ENCODE measurements around the gene KHDC1L. TPM values are rescaled to one million over a fixed set of nuclear protein-coding genes. Genes with fewer than 3 reads are reported as not detected.

Gene KHDC1L
- total and polyA plus RNA-seq, 2 experiments from 2014 or later = not detected

DNA sequence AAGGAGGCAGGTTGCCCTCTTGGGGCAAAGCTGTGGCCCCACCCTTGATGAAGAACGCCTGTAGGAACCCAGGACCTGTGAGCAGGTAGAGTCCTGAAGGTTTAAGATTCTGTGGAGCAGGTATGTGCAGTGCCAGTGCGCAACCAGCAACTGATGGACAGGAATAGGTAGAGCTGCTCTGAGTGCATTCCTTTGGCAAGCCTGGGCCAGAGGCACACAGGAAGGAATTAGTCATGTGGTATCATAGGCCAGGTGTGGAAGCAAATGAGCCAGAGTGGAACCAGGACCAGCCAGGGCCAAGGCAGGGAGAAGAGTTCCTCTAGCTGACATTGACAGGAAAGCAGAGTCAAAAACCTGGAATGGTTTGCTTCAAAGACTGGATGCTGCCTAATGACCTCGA lies 39.1 kb upstream of the KHDC1L start (continued):
- TF ChIP-seq, protein P1, sequence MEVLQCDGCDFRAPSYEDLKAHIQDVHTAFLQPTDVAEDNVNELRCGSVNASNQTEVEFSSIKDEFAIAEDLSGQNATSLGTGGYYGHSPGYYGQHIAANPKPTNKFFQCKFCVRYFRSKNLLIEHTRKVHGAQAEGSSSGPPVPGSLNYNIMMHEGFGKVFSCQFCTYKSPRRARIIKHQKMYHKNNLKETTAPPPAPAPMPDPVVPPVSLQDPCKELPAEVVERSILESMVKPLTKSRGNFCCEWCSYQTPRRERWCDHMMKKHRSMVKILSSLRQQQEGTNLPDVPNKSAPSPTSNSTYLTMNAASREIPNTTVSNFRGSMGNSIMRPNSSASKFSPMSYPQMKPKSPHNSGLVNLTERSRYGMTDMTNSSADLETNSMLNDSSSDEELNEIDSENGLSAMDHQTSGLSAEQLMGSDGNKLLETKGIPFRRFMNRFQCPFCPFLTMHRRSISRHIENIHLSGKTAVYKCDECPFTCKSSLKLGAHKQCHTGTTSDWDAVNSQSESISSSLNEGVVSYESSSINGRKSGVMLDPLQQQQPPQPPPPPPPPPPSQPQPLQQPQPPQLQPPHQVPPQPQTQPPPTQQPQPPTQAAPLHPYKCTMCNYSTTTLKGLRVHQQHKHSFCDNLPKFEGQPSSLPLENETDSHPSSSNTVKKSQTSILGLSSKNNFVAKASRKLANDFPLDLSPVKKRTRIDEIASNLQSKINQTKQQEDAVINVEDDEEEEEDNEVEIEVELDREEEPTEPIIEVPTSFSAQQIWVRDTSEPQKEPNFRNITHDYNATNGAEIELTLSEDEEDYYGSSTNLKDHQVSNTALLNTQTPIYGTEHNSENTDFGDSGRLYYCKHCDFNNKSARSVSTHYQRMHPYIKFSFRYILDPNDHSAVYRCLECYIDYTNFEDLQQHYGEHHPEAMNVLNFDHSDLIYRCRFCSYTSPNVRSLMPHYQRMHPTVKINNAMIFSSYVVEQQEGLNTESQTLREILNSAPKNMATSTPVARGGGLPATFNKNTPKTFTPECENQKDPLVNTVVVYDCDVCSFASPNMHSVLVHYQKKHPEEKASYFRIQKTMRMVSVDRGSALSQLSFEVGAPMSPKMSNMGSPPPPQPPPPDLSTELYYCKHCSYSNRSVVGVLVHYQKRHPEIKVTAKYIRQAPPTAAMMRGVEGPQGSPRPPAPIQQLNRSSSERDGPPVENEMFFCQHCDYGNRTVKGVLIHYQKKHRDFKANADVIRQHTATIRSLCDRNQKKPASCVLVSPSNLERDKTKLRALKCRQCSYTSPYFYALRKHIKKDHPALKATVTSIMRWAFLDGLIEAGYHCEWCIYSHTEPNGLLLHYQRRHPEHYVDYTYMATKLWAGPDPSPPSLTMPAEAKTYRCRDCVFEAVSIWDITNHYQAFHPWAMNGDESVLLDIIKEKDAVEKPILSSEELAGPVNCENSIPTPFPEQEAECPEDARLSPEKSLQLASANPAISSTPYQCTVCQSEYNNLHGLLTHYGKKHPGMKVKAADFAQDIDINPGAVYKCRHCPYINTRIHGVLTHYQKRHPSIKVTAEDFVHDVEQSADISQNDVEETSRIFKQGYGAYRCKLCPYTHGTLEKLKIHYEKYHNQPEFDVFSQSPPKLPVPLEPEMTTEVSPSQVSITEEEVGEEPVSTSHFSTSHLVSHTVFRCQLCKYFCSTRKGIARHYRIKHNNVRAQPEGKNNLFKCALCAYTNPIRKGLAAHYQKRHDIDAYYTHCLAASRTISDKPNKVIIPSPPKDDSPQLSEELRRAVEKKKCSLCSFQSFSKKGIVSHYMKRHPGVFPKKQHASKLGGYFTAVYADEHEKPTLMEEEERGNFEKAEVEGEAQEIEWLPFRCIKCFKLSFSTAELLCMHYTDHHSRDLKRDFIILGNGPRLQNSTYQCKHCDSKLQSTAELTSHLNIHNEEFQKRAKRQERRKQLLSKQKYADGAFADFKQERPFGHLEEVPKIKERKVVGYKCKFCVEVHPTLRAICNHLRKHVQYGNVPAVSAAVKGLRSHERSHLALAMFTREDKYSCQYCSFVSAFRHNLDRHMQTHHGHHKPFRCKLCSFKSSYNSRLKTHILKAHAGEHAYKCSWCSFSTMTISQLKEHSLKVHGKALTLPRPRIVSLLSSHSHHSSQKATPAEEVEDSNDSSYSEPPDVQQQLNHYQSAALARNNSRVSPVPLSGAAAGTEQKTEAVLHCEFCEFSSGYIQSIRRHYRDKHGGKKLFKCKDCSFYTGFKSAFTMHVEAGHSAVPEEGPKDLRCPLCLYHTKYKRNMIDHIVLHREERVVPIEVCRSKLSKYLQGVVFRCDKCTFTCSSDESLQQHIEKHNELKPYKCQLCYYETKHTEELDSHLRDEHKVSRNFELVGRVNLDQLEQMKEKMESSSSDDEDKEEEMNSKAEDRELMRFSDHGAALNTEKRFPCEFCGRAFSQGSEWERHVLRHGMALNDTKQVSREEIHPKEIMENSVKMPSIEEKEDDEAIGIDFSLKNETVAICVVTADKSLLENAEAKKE (CRISPR knock-in tag; IDR thresholded peaks at IDR 0.05) = no peak
- TF ChIP-seq, protein P2, sequence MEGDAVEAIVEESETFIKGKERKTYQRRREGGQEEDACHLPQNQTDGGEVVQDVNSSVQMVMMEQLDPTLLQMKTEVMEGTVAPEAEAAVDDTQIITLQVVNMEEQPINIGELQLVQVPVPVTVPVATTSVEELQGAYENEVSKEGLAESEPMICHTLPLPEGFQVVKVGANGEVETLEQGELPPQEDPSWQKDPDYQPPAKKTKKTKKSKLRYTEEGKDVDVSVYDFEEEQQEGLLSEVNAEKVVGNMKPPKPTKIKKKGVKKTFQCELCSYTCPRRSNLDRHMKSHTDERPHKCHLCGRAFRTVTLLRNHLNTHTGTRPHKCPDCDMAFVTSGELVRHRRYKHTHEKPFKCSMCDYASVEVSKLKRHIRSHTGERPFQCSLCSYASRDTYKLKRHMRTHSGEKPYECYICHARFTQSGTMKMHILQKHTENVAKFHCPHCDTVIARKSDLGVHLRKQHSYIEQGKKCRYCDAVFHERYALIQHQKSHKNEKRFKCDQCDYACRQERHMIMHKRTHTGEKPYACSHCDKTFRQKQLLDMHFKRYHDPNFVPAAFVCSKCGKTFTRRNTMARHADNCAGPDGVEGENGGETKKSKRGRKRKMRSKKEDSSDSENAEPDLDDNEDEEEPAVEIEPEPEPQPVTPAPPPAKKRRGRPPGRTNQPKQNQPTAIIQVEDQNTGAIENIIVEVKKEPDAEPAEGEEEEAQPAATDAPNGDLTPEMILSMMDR (conservative IDR thresholded peaks at IDR 0.05; ENCODE audit: low read depth in 2 of 2) = no peak
- TF ChIP-seq ZNF114 (CRISPR knock-in tag; IDR thresholded peaks at IDR 0.05) = no peak

DNA sequence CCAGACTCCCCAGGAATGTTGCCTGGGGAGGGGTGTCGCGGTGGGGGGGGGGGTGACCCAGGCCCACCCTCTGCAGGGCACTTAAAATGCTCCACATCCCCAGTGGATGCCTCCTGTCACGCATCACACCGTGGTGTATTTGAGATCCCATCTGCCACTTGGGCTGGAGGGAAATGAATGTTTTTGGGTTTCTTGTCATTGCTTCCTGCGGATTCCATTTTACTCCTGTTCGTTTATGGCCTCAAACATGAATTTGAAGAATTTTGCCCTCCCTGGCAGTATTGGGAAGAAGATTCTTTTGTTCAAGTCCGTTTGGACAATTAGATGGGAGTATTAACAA lies 38.2 kb upstream of the KHDC1L start:
- Histone ChIP-seq H3K4me2 (peak overlapping the region; percentile 77), H3K9me2 (ENCODE audit: insufficient read depth) (no peaks in the 10 kb centered on the region), H3K27me3 (ENCODE audit: insufficient read depth) (no peaks in the 10 kb centered on the region), H3K4me3 (peak overlapping the region; percentile 75), H3K36me3 (ENCODE audit: insufficient read depth) (no peaks in the 10 kb centered on the region), H2AFZ (peak overlapping the region; percentile 96), H3K4me1 (ENCODE audit: insufficient read depth) (peaks cover 21% of the 10 kb centered on the region), H3F3A (replicated peaks; ENCODE audit: low read depth) (no peaks in the 10 kb centered on the region), H3K79me2 (replicated peaks; ENCODE audit: insufficient read depth) (peaks cover 20% of the 10 kb centered on the region; the same call in 1 of the 2 replicates), H3K27ac (ENCODE audit: low read depth) (no peak overlapping the region), H4K20me1 (replicated peaks; ENCODE audit: insufficient read depth) (peaks cover 4% of the 10 kb centered on the region; the same call in 1 of the 2 replicates)
- ATAC-seq (peak; percentile 5; the same call in 2 of the 3 replicates), DNase-seq (ENCODE audit: low spot score) (no peak)
- peaks cover 12% of the 10 kb centered on the region for H3K27me3 Mint-ChIP-seq (ENCODE audit: insufficient read depth, low read depth, poor library complexity)
- H3K4me3 Mint-ChIP-seq = peak overlapping the region; percentile 75
- H3K9me3 Mint-ChIP-seq = no peaks in the 10 kb centered on the region
- no peak overlapping the region for H3K27ac Mint-ChIP-seq
- H3K4me1 Mint-ChIP-seq = peaks cover 22% of the 10 kb centered on the region
- H3K36me3 Mint-ChIP-seq (ENCODE audit: low read depth) = peaks cover 18% of the 10 kb centered on the region
- TF ChIP-seq ZNF331 (CRISPR knock-in tag; IDR thresholded peaks at IDR 0.05; ENCODE audit: low read depth) (no peak), ZNF114 (CRISPR knock-in tag; IDR thresholded peaks at IDR 0.05) (no peak), POLR2AphosphoS5 (IDR thresholded peaks at IDR 0.05; ENCODE audit: low read depth) (no peak)
- TF ChIP-seq, protein P2 (conservative IDR thresholded peaks at IDR 0.05; ENCODE audit: low read depth in 2 of 2) = no peak
- TF ChIP-seq, protein P3, sequence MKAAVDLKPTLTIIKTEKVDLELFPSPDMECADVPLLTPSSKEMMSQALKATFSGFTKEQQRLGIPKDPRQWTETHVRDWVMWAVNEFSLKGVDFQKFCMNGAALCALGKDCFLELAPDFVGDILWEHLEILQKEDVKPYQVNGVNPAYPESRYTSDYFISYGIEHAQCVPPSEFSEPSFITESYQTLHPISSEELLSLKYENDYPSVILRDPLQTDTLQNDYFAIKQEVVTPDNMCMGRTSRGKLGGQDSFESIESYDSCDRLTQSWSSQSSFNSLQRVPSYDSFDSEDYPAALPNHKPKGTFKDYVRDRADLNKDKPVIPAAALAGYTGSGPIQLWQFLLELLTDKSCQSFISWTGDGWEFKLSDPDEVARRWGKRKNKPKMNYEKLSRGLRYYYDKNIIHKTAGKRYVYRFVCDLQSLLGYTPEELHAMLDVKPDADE (IDR thresholded peaks at IDR 0.05) = no peak
